ENCODE measurements around the gene PAWR. TPM values are rescaled to one million over a fixed set of nuclear protein-coding genes. Genes with fewer than 3 reads are reported as not detected.

PAWR gene
- total and polyA plus RNA-seq, 10 of the 15 experiments (the other 5 are each of a cell fraction or from before 2014, with no cell fraction given) = 8.1 to 70.6 (median 24.2) TPM

DNA sequence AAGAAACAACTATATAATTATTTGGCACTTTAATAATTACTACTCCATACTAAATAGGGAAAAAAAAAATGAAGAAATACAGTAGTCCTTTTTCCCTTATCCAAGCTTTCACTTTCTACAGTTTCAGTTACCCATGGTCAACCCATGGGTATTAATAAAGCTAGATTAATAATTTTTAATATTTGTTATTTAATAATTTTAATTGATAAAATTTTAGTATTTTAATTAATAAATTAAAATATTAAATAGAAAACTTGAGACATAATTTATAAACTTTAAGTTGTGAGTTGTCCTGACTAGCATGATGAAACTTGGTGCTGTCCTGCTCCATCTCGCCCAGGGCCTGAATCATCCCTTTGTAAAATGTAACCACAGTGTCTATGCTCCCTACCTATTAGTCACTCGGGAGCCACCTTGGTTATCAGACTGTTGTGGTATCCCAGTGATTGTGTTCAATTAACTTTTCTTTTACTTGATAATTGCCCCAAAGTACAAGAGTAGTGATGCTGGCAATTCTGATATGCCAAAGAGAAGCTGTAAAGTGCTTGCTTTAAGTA, 71.8 kb downstream of the PAWR start:
- Histone ChIP-seq H3K9me3 (replicated peaks; ENCODE audit: control insufficient read depth, insufficient read depth, low read length) (no peaks in the 10 kb centered on the region), H3K9ac (ENCODE audit: control insufficient read depth, insufficient read depth, low read length) (no peak overlapping the region), H3K27me3 (replicated peaks in 1 of 2; ENCODE audit: control insufficient read depth in 2 of 2, insufficient read depth in 2 of 2, low read length in 1 of 2) (no peaks in the 10 kb centered on the region), H3K4me2 (ENCODE audit: control insufficient read depth, insufficient read depth) (no peak overlapping the region), H3K36me3 (ENCODE audit: control insufficient read depth in 2 of 2, insufficient read depth in 2 of 2, low read length in 1 of 2) (peaks cover 5 to 8% of the 10 kb centered on the region in 2 experiments), H3K4me3 (no peak overlapping the region), H3K79me2 (ENCODE audit: control insufficient read depth, insufficient read depth, low read length) (no peaks in the 10 kb centered on the region; the same call in 1 of the 2 replicates), H4K20me1 (ENCODE audit: control insufficient read depth, insufficient read depth) (no peaks in the 10 kb centered on the region), H3K27ac (ENCODE audit: control insufficient read depth, insufficient read depth) (no peak overlapping the region), H2AFZ (ENCODE audit: control insufficient read depth, low read depth, low read length) (no peak overlapping the region), H3K4me1 (ENCODE audit: control insufficient read depth, insufficient read depth, low read length) (peaks cover 6% of the 10 kb centered on the region)
- BruUV-seq (replicated peaks) = no TSS peak
- SMC1A ChIA-PET (ENCODE audit: uncharacterized antibody, unreplicated experiment) = interaction anchor here (0.9 to 2.7 kb wide), 5 partner anchors 14 to 70 kb away, joined by 3 to 8 read pairs (median 4); no protein-coding TSS in a partner anchor
- in situ Hi-C loops (cut with MboI) (no loop called here), intact Hi-C loops (cut with micrococcal nuclease; ENCODE audit: unreplicated experiment) (loop anchor here (5.0 kb wide), 1 partner anchor 68 kb away; no protein-coding TSS in a partner anchor)
- ATAC-seq = no peak
- RAD21 ChIA-PET (ENCODE audit: unreplicated experiment) = interaction anchor here (5.5 kb wide), 1 partner anchor 69 kb away, joined by 70 read pairs; the partner anchor contains the start of gene PAWR
- POLR2A ChIA-PET = interaction anchor here (1.1 to 1.4 kb wide), 2 partner anchors 11 to 26 kb away, joined by 3 to 4 read pairs; no protein-coding TSS in a partner anchor
- CTCF ChIA-PET = interaction anchor here (0.9 to 1.1 kb wide), 2 partner anchors 24 to 36 kb away, joined by 3 read pairs; no protein-coding TSS in a partner anchor
- TF ChIP-seq SREBF2 (IDR thresholded peaks at IDR 0.05; ENCODE audit: low read length) (no peak), CBFB (IDR thresholded peaks at IDR 0.05; ENCODE audit: low read depth) (no peak), RAD51 (IDR thresholded peaks at IDR 0.05) (no peak), SPI1 (IDR thresholded peaks at IDR 0.05; ENCODE audit: borderline replicate concordance, insufficient read depth, low read depth, low read length) (no peak), POLR2A (IDR thresholded peaks at IDR 0.05; ENCODE audit: low read depth, low read length) (no peak), CEBPB (IDR thresholded peaks at IDR 0.05; ENCODE audit: borderline replicate concordance in 1 of 2, low read depth in 2 of 2, low read length in 2 of 2) (no peak), STAT3 (IDR thresholded peaks at IDR 0.05; ENCODE audit: low read depth, low read length) (no peak), HDAC6 (IDR thresholded peaks at IDR 0.05; ENCODE audit: unreplicated experiment) (no peak)
- TF ChIP-seq, protein P1, sequence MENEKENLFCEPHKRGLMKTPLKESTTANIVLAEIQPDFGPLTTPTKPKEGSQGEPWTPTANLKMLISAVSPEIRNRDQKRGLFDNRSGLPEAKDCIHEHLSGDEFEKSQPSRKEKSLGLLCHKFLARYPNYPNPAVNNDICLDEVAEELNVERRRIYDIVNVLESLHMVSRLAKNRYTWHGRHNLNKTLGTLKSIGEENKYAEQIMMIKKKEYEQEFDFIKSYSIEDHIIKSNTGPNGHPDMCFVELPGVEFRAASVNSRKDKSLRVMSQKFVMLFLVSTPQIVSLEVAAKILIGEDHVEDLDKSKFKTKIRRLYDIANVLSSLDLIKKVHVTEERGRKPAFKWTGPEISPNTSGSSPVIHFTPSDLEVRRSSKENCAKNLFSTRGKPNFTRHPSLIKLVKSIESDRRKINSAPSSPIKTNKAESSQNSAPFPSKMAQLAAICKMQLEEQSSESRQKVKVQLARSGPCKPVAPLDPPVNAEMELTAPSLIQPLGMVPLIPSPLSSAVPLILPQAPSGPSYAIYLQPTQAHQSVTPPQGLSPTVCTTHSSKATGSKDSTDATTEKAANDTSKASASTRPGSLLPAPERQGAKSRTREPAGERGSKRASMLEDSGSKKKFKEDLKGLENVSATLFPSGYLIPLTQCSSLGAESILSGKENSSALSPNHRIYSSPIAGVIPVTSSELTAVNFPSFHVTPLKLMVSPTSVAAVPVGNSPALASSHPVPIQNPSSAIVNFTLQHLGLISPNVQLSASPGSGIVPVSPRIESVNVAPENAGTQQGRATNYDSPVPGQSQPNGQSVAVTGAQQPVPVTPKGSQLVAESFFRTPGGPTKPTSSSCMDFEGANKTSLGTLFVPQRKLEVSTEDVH (IDR thresholded peaks at IDR 0.05; ENCODE audit: low read depth, partially characterized antibody) = no peak
- TF ChIP-seq, protein P2, sequence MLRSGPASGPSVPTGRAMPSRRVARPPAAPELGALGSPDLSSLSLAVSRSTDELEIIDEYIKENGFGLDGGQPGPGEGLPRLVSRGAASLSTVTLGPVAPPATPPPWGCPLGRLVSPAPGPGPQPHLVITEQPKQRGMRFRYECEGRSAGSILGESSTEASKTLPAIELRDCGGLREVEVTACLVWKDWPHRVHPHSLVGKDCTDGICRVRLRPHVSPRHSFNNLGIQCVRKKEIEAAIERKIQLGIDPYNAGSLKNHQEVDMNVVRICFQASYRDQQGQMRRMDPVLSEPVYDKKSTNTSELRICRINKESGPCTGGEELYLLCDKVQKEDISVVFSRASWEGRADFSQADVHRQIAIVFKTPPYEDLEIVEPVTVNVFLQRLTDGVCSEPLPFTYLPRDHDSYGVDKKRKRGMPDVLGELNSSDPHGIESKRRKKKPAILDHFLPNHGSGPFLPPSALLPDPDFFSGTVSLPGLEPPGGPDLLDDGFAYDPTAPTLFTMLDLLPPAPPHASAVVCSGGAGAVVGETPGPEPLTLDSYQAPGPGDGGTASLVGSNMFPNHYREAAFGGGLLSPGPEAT (IDR thresholded peaks at IDR 0.05; ENCODE audit: low read depth) = no peak
- TF ChIP-seq, protein P3, sequence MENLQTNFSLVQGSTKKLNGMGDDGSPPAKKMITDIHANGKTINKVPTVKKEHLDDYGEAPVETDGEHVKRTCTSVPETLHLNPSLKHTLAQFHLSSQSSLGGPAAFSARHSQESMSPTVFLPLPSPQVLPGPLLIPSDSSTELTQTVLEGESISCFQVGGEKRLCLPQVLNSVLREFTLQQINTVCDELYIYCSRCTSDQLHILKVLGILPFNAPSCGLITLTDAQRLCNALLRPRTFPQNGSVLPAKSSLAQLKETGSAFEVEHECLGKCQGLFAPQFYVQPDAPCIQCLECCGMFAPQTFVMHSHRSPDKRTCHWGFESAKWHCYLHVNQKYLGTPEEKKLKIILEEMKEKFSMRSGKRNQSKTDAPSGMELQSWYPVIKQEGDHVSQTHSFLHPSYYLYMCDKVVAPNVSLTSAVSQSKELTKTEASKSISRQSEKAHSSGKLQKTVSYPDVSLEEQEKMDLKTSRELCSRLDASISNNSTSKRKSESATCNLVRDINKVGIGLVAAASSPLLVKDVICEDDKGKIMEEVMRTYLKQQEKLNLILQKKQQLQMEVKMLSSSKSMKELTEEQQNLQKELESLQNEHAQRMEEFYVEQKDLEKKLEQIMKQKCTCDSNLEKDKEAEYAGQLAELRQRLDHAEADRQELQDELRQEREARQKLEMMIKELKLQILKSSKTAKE (IDR thresholded peaks at IDR 0.05; ENCODE audit: low read depth, poor library complexity, severe bottlenecking) = no peak
- TF ChIP-seq, protein P4, sequence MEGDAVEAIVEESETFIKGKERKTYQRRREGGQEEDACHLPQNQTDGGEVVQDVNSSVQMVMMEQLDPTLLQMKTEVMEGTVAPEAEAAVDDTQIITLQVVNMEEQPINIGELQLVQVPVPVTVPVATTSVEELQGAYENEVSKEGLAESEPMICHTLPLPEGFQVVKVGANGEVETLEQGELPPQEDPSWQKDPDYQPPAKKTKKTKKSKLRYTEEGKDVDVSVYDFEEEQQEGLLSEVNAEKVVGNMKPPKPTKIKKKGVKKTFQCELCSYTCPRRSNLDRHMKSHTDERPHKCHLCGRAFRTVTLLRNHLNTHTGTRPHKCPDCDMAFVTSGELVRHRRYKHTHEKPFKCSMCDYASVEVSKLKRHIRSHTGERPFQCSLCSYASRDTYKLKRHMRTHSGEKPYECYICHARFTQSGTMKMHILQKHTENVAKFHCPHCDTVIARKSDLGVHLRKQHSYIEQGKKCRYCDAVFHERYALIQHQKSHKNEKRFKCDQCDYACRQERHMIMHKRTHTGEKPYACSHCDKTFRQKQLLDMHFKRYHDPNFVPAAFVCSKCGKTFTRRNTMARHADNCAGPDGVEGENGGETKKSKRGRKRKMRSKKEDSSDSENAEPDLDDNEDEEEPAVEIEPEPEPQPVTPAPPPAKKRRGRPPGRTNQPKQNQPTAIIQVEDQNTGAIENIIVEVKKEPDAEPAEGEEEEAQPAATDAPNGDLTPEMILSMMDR (IDR thresholded peaks at IDR 0.05 in 2 of 3, conservative IDR thresholded peaks at IDR 0.05 in 1 of 3; ENCODE audit: control insufficient read depth in 2 of 3, extremely low read depth in 1 of 3, insufficient read depth in 1 of 3, low read depth in 3 of 3, low read length in 3 of 3) = no peak
- FAIRE-seq = no peak
- 100% methylated on average over 2 of the region's 2 CpGs for WGBS (ENCODE audit: insufficient coverage, insufficient replicate concordance, low lambda C conversion rate, missing lambda C conversion rate)
- no peak for DNase-seq (ENCODE audit: low read depth, low spot score)
